ENCODE measurements around the gene GET3.

GRCh38 chr19:12715102-12715501, 22.2 kb upstream of the GET3 start:
- TF ChIP-seq, protein P1, sequence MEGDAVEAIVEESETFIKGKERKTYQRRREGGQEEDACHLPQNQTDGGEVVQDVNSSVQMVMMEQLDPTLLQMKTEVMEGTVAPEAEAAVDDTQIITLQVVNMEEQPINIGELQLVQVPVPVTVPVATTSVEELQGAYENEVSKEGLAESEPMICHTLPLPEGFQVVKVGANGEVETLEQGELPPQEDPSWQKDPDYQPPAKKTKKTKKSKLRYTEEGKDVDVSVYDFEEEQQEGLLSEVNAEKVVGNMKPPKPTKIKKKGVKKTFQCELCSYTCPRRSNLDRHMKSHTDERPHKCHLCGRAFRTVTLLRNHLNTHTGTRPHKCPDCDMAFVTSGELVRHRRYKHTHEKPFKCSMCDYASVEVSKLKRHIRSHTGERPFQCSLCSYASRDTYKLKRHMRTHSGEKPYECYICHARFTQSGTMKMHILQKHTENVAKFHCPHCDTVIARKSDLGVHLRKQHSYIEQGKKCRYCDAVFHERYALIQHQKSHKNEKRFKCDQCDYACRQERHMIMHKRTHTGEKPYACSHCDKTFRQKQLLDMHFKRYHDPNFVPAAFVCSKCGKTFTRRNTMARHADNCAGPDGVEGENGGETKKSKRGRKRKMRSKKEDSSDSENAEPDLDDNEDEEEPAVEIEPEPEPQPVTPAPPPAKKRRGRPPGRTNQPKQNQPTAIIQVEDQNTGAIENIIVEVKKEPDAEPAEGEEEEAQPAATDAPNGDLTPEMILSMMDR (conservative IDR thresholded peaks at IDR 0.05) = no peak
- no peak for TF ChIP-seq ZFX (IDR thresholded peaks at IDR 0.05)

All from C4-2B (cell line).